Activated effector memory CD4-positive, alpha-beta T cell treated with anti-CD3 and anti-CD28 coated beads, Interleukin-2, amount 50 U/mL, for 16 hours (primary cell): Measurements from ENCODE around the gene ELOB.

Experiments
- DNase-seq: peaks from one replicate; pipeline ENCODE4 v3.0.0-alpha.2; 2020

Gene ELOB

DNA sequence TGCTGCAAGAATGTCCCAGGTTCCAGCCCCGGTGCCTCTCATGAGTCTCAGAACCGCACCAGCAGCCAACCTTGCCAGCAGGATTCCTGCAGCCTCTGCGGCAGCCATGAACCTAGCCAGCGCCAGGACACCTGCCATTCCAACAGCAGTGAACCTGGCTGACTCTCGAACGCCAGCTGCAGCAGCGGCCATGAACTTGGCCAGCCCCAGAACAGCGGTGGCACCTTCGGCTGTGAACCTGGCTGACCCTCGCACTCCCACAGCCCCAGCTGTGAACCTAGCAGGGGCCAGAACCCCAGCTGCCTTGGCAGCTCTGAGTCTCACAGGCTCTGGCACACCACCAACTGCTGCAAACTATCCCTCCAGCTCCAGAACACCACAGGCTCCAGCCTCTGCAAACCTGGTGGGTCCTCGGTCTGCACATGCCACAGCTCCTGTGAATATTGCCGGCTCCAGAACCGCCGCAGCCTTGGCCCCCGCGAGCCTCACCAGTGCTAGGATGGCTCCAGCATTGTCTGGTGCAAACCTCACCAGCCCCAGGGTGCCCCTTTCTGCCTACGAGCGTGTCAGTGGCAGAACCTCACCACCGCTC lies 9.8 kb downstream of the ELOB start:
- DNase-seq: no peak

DNA sequence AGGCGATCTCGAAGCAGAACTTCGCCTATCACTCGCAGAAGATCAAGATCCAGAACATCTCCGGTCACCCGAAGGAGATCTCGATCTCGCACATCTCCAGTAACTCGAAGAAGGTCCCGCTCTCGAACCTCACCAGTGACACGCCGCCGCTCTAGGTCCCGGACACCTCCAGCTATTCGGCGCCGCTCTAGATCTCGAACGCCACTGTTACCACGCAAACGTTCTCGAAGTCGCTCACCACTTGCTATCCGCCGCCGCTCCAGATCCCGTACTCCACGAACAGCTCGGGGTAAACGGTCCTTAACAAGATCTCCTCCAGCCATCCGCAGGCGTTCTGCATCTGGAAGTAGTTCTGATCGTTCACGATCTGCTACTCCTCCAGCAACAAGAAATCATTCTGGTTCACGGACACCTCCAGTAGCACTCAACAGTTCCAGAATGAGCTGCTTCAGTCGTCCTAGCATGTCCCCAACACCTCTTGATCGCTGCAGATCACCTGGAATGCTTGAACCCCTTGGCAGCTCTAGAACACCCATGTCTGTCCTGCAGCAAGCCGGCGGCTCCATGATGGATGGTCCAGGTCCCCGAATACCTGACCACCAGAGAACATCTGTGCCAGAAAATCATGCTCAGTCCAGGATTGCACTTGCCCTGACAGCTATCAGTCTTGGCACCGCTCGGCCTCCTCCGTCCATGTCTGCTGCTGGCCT lies 10.5 kb downstream of the ELOB start:
- no peak for DNase-seq

DNA sequence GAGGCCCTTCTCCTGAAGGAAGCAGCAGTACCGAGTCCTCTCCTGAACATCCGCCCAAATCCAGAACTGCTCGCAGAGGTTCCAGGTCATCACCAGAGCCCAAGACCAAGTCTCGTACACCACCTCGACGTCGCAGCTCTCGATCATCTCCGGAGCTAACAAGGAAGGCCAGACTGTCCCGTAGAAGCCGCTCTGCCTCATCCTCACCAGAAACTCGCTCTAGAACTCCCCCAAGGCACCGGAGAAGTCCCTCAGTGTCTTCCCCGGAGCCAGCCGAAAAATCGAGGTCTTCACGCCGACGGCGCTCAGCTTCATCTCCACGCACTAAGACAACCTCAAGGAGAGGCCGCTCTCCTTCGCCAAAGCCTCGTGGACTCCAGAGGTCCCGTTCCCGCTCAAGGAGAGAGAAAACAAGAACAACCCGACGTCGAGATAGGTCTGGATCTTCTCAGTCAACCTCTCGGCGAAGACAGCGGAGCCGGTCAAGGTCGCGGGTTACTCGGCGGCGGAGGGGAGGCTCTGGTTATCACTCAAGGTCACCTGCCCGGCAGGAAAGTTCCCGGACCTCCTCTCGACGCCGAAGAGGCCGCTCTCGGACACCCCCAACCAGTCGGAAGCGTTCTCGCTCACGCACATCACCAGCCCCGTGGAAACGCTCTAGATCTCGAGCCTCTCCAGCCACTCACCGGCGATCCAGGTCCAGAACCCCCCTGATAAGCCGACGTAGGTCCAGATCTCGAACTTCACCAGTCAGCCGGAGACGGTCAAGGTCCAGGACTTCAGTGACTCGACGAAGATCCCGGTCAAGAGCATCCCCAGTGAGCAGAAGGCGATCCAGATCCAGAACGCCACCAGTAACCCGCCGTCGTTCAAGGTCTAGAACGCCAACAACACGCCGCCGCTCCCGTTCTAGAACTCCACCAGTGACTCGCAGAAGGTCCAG lies 11.3 kb downstream of the ELOB start:
- no peak for DNase-seq

DNA sequence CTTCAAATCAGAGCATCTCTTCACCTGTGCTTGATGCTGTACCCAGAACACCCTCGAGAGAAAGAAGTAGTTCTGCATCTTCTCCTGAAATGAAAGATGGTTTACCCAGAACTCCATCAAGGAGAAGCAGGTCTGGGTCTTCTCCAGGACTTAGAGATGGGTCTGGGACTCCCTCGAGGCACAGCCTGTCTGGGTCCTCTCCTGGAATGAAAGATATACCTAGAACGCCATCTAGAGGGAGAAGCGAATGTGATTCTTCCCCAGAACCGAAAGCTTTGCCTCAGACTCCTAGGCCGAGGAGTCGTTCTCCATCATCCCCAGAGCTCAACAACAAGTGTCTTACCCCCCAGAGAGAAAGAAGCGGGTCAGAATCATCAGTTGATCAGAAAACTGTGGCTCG lies 12.4 kb downstream of the ELOB start:
- DNase-seq: no peak

DNA sequence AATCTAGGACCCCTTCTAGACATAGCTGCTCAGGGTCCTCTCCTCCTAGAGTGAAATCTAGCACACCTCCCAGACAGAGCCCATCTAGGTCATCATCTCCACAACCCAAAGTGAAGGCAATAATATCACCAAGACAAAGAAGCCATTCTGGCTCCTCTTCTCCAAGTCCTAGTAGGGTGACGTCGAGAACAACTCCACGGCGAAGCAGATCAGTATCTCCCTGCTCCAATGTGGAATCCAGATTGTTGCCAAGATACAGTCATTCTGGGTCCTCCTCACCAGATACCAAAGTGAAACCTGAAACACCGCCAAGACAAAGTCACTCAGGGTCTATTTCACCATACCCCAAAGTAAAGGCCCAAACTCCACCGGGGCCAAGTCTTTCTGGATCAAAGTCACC lies 13.9 kb downstream of the ELOB start:
- DNase-seq: no peak

DNA sequence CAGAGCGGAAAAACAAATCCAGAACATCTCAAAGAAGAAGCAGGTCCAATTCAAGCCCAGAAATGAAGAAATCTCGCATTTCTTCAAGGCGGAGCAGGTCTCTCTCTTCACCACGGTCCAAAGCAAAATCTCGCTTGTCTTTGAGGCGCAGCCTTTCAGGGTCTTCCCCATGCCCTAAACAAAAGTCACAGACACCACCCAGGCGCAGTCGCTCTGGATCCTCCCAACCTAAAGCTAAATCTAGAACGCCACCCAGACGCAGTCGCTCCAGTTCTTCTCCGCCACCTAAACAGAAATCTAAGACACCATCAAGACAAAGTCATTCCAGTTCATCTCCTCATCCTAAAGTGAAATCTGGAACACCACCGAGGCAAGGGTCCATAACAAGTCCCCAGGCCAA lies 14.4 kb downstream of the ELOB start:
- DNase-seq: no peak

DNA sequence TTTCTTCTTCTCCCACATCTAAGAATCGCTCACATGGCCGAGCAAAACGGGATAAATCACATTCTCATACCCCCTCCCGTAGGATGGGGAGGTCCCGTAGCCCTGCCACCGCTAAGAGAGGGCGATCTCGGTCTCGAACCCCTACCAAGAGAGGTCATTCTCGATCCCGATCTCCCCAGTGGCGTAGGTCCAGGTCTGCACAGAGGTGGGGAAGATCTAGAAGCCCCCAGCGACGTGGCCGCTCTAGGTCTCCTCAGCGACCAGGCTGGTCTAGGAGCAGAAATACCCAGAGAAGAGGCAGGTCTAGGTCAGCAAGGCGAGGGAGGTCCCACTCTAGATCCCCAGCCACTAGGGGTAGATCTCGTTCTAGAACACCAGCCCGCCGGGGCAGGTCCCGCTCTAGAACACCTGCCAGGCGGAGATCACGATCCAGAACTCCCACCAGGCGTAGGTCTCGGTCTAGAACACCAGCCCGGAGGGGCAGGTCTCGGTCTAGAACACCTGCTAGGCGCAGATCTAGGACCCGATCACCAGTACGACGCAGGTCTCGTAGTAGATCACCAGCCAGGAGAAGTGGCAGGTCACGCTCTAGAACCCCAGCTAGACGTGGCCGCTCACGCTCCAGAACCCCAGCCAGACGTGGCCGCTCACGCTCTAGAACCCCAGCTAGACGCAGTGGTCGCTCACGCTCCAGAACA lies 15.0 kb downstream of the ELOB start:
- DNase-seq: no peak

DNA sequence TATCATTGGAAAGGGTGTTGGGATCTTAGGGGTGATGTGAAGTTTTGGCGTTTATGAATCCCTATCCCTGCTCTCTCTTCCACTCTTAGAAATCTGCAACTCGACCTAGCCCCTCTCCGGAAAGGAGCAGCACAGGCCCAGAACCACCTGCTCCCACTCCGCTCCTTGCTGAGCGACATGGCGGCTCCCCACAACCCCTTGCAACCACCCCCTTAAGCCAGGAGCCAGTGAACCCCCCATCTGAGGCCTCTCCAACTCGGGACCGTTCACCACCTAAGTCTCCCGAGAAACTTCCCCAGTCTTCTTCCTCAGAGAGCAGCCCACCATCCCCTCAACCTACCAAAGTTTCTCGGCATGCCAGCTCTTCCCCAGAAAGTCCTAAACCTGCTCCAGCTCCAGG lies 15.6 kb downstream of the ELOB start:
- DNase-seq: no peak

DNA sequence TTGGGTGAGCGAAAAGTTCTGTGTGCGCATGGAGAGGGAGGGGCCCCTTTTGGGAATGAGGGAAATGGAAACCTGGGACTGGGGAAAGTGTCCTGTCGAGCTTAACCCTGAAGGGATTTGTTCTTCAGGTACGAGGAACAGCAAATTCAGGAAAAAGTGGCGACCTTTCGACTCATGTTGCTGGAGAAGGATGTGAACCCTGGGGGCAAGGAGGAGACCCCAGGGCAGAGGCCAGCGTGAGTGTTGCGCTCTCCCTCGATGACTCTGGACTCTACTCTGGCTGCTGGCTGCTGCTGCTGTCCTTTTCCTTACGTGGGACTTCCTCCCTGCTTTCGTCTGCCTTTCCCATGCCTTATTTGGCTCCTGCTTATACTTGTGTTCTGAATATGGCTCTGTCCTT lies 19.7 kb downstream of the ELOB start:
- DNase-seq: no peak

DNA sequence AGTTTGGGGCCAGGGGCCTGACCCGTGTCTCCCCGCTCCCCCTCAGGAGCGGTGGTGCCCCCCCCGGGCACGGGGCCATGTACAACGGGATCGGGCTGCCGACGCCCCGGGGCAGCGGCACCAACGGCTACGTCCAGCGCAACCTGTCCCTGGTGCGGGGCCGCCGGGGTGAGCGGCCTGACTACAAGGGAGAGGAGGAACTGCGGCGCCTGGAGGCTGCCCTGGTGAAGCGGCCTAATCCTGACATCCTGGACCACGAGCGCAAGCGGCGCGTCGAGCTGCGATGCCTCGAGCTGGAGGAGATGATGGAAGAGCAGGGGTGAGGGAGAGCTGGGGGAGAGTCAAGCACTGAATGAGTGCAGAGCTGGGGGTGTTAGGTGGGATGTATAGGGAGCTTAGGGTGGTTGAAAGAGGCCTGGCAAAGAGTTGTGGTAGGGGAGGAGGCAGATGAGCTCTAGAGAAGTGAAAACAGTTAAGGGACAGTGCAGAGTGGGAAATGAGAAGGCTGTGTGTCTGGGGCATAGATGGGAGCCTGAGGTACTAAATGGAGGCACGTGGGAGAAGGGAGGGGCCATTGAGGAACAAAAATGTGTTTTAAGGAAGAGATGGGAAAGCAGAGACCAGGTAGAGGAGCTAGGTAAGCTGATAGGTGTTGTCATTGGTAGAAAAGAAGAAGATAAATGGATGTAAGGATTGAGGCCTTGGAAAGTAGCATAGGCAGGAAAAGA lies 20.6 kb downstream of the ELOB start:
- no peak for DNase-seq

DNA sequence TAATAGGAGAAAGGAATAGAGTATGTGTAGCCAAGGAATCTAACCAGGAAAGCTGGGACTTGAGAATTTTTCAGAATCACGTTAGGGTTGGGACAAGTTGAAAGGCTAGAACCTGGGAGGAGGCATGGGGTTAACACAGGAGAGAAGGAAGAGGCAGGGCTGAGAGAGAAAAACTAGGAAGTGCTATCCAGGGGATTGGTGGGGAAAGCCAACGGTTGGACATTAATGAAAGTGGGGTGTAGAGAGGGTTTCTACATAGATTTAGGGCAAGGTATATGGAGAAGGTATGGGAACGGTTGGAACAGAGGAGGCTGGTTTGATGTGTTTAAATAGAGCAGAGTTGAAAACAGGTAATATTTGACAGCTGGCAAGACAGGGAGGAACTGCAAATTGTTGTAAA lies 21.9 kb downstream of the ELOB start:
- no peak for DNase-seq

DNA sequence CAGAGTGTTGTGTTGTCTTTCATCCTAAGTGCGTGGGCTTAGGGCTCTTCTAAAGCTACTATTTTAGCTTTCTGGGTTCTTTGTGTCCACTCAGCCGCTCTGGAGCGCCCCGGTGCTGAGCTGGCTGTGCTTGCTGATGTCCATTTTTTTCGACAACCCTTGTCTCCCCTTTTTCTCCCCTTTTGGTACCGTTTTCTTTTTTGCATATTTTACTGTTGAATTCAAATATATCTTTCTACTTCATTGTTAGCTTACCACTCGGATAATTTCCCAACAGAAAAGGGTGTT lies 23.4 kb downstream of the ELOB start:
- no peak for DNase-seq

DNA sequence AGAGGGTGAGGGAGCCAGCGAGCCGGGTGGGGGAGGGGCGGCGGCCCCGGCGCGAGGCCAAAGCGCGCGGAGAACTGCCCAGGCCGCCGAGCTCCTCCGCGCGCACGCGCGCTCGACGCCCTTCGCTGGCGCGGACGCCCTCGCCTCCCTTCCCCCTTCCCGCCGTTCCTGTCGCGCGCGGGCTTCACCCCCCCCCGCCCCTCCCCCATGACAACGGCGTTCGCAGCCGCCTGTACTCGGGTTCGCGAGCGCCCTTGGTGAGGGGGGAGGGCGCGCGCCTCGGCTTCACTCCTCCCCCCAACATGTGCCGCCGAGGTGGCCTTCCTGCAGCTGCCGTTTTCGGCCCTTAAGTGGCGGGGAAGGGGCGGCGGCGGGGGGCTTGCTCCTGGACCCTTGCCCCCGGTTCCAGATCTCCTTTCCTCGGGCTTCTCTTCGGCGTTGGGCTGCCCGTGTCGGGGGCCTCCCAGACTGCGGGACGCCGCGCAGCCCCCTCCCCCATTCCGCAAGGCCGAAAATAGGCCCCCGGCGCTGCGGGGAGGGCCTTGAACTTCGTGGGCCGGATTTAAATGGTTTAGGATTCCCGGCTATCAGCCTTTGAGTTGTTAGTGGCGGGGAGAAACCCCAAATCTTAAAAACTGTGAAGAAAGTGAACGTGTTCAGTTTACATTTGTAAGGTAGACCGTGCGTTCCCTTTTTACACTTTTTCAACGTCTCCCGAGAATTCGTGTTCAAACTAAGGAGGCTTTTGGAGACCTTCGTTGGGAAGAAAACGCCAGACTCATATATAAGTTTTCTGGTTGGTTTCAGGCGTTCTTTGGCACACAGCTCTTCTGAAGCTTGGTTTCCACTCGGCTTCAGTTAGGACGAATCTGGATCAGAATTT lies 24.0 kb downstream of the ELOB start:
- DNase-seq: no peak

DNA sequence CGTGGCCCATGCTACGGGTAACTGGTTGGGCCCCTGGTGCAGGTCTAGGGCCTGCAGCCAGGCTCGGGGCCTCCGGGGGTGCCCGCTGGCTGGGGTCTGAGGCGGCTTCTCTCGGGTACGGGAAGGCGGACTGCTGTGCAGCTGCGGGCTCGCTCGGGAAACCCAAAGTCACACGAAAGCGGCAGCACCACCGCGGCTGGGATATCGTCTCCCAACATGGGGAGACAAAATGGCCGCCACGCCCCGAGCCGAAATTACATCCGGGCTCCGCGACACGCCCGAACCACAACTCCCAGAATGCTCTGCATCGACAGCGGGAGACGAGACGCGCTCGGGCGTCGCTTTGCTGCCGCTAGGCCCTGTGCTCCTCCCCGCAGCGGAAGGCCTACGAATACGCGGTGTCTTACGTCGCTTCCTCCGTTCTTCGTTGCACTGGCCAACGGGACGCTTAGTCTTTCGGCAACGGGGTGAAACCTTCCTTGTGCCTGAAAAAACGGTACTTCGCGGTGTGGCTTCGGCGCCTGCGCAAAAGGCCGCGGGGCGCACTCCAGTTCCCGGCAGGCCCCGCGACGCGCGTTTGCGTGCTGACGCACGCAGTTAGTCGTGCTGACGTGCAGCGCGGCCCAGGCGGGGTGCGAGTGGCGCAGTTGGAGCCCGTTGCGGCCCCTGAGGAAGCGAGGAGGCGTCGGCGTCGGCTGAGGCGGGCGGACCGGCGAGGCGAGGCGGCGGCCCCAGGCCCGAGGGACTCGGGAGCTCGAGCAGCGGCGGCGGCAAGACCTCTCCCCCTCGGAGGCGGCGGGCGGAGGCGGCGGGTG lies 24.8 kb downstream of the ELOB start, which contains the start of gene SRRM2:
Gene SRRM2 (plus strand): TSS at position 604 of the 815 bp plus-strand sequence. CDS start 3,727 bp downstream, outside the sequence.
- peak; percentile 98 for DNase-seq

DNA sequence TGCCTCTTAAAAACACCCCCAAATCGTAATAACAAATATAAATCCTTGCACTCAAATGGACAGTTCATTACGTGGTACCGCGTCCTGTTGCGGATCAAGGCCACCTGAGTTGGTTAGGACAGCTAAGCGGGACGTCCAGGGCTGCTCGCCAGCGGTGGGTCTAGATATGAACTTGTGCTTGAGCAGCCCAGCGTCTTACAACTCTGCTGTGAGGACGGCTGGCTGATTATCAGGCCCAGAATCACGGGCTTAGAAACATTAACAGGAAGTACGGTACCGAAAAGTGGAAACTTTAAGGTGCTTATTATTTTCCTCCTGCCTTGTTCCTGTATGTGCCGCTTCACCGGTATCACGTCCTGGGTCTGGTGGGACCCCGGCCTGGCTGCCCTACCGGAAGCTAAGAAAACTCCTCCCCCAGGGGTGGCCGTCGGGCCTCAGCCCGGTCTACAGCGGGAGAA lies 25.5 kb downstream of the ELOB start:
- no peak for DNase-seq

DNA sequence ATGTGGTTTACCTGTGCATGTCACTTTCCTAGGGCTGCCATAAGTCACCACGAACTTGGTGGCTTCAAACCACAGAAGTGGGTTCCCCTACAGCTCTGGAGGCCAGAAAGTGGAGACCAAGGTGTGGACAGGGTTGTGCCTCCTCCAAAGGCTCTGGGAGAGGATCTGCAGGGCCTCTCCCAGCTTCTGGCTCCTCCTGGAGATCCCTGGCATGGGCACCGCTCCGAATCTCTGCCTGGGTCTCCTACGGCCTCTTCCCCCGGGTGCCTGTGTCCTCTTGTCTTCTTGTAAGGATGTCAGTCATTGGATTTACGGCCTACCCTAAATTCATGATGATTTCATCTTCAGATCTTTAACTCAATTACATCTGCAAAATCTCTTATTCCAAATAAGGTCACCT lies 27.1 kb downstream of the ELOB start:
- DNase-seq: no peak

DNA sequence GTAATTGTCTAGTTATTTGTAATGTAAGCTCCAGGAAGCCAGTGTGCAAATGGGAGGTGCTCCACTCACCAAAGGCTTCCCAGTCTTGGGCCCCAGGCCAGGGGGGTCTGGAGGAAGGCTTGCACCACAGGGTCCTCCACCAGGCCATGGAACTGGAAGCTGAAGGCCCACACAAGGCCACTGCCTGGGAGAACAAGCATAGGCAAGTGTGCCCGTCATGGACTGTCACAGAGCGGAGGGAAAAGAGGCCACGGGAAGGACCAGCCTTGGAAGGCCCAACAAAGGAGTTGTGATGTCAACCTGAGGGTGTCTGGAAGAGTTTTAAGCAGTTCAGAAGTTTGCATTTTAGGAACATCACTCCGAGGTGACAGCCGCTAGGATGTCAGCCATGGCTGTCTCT lies 27.6 kb downstream of the ELOB start:
- no peak for DNase-seq

DNA sequence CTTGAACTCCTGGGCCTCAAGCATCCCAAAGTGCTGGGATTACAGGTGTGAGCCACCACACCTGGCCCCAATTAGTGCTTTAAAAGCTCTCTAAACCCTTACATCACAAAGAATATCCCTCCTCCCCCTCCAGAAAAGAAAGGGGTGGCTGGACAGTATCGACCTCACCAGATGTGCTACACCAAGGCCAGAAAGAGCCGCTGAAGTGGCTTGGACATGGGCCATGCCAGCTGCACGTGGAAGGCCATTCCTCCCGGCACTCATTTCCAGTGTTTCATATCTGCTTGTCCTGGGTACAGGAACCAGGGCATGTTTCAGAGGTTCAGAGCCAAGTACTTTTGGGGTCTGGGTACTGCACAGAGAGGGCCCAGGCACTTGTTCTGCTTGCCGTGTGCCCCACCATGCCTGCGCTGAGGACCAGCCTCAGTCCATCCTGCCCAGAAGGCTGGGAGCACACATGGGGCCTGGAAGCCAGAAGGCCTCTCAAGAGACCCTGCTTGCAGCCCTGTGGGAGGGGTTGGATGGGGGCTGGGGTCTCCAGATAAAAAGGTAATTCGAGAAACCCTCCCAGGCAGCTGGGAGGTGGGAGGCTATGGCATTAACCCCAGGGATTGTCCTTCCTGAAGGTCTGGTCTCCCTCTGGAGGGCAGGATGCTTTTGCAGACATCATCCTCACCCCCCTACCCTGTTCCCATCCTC lies 28.2 kb downstream of the ELOB start:
- no peak for DNase-seq

DNA sequence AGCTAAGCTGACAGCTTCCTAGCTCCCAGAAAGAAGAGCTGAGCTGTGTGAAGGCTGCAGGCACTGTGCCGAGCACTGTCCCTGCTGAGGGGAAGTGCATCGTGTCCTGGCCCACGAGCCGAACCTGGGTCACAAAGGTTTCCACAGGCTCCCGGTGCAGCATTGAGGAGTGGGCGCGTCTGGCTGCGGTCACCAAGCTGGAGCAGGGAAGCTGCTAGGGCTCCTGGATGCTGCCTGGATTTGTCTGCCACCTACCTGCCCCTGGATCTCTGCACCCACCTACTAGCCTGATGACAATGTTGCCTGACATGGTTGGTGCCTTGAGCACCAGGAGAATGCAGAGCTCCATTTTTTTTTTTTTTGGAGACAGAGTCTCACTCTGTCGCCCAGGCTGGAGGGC lies 31.1 kb downstream of the ELOB start:
- no peak for DNase-seq
